Fibroblast of the aortic adventitia (primary cell): Measurements from ENCODE around the gene PC. TPM values are rescaled to one million over a fixed set of nuclear protein-coding genes. Genes with fewer than 3 reads are reported as not detected.

Source experiments
- DNase-seq: peaks from one replicate; pipeline ENCODE4 v3.0.0-alpha.2; 2010; ENCODE audit warnings: low read depth
- H3K4me3 ChIP-seq: 2 replicates; pipeline ENCODE4 v1.5.1; 2011; ENCODE audit warnings: low read depth, mild to moderate bottlenecking, control low read depth, low read length, moderate library complexity
- CTCF ChIP-seq: IDR thresholded peaks from 2 replicates; pipeline ENCODE4 v1.5.1; 2011; ENCODE audit warnings: mild to moderate bottlenecking, low read length, control low read depth, inconsistent platforms; ENCODE audit not compliant: insufficient read depth
- total RNA-seq: library from RNA; depleted of rRNA; stranded (reverse); fragments of >200 nt; gene quantifications from 2 replicates; pipeline ENCODE4 v1.2.3, GENCODE V29; 2012; ENCODE audit warnings: low replicate concordance

Gene PC
- total RNA-seq, 1 donor, result 12.7 TPM

- no peak overlapping the region for H3K4me3 ChIP-seq
- DNase-seq, result peak; percentile 25
- TF ChIP-seq CTCF, result no peak
Observed at GRCh38 chr11:66971488-66971887, 13.3 kb upstream of the PC start.

GRCh38 chr11:66970807-66971442 lies 12.7 kb upstream of the PC start:
- H3K4me3 ChIP-seq, result no peak overlapping the region
- DNase-seq, result peak; percentile 100
- TF ChIP-seq CTCF, result no peak

- TF ChIP-seq CTCF, result no peak
- no peak overlapping the region for H3K4me3 ChIP-seq
- no peak for DNase-seq
Observed at GRCh38 chr11:66970371-66970806, 12.2 kb upstream of the PC start.

GRCh38 chr11:66969584-66970225 lies 11.5 kb upstream of the PC start:
- no peak for TF ChIP-seq CTCF
- DNase-seq, result peak; percentile 86
- H3K4me3 ChIP-seq, result no peak overlapping the region

- peak; percentile 88 for DNase-seq
- no peak for TF ChIP-seq CTCF
- H3K4me3 ChIP-seq, result no peak overlapping the region
Observed at GRCh38 chr11:66967670-66968425, 9.7 kb upstream of the PC start.

GRCh38 chr11:66966351-66966750 lies 8.2 kb upstream of the PC start:
- no peak overlapping the region for H3K4me3 ChIP-seq
- no peak for TF ChIP-seq CTCF
- DNase-seq, result no peak
